Brain microvascular endothelial cell (primary cell): ENCODE data around the gene TFF3.

Source experiments
- DNase-seq: peaks from one replicate; pipeline ENCODE4 v3.0.0-alpha.2; 2020
- H3K27ac ChIP-seq: fragments of 250-450 bp; sonication (Bioruptor Pico); 2 replicates; pipeline ENCODE4 v1.5.1; 2020; ENCODE audit warnings: mild to moderate bottlenecking, moderate library complexity
- H3K27me3 ChIP-seq: fragments of 250-450 bp; sonication (Bioruptor Pico); replicated peaks from 2 replicates; pipeline ENCODE4 v1.5.1; 2020; ENCODE audit warnings: mild to moderate bottlenecking
- H3K36me3 ChIP-seq: fragments of 250-450 bp; sonication (Bioruptor Pico); replicated peaks from 2 replicates; pipeline ENCODE4 v1.5.1; 2020; ENCODE audit warnings: mild to moderate bottlenecking
- H3K4me3 ChIP-seq: 2 replicates; pipeline ENCODE4 v1.5.1; 2011; ENCODE audit warnings: low read depth, mild to moderate bottlenecking, control low read depth, low read length, moderate library complexity
- CTCF ChIP-seq: IDR thresholded peaks from 2 replicates; pipeline ENCODE4 v1.5.1; 2011; ENCODE audit warnings: low read depth, mild to moderate bottlenecking, moderate library complexity, low read length, control low read depth, inconsistent platforms; ENCODE audit errors: missing control alignments
- in situ Hi-C: cut with HindIII; loops from 2 replicates; pipeline ENCODE4 v1.10.0; 2017; ENCODE audit warnings: low sequenced_read_pairs, low pct_ligation_motif_present

The TFF3 gene

GRCh38 chr21:42280356-42281180, 34.6 kb downstream of the TFF3 start:
- Histone ChIP-seq H3K4me3 (no peak overlapping the region), H3K27ac (no peak overlapping the region), H3K36me3 (no peaks in the 10 kb centered on the region), H3K27me3 (no peaks in the 10 kb centered on the region)
- in situ Hi-C loops, result no loop called here
- no peak for DNase-seq
- TF ChIP-seq CTCF, result no peak

- no peaks in the 10 kb centered on the region for H3K27me3 ChIP-seq
- H3K36me3 ChIP-seq, result no peaks in the 10 kb centered on the region
- no peak overlapping the region for H3K4me3 ChIP-seq
- no peak for DNase-seq
- TF ChIP-seq CTCF, result no peak
- in situ Hi-C loops, result no loop called here
- no peak overlapping the region for H3K27ac ChIP-seq
Observed at GRCh38 chr21:42279888-42280287, 35.3 kb downstream of the TFF3 start.

GRCh38 chr21:42279341-42279871, 35.8 kb downstream of the TFF3 start:
- DNase-seq, result no peak
- no peak for TF ChIP-seq CTCF
- in situ Hi-C loops, result no loop called here
- Histone ChIP-seq H3K27me3 (no peaks in the 10 kb centered on the region), H3K27ac (no peak overlapping the region), H3K4me3 (no peak overlapping the region), H3K36me3 (no peaks in the 10 kb centered on the region)

GRCh38 chr21:42278451-42279149, 36.6 kb downstream of the TFF3 start:
- TF ChIP-seq CTCF, result no peak
- DNase-seq, result no peak
- no peaks in the 10 kb centered on the region for H3K27me3 ChIP-seq
- in situ Hi-C loops, result no loop called here
- H3K36me3 ChIP-seq, result no peaks in the 10 kb centered on the region
- no peak overlapping the region for H3K27ac ChIP-seq
- H3K4me3 ChIP-seq, result no peak overlapping the region

DNA sequence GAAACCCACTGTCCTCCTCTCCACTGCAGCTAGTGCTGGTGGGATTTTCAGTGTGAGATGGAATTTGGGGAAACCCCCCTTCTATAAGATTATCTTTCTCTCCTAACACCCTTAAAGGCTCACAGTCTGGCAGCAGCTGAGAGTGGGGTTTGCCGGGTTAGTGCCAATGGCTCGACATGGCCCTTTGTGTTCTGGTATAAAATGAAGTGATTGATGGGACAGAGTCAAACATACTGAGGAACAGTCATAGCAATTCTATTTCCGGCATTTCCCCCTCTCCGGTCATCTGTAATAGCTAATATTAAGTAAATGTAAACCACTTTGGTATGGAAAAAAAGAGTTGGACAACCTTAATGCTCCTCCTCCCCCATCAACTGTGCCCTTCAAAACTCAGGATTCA, 37.6 kb downstream of the TFF3 start:
- in situ Hi-C loops, result no loop called here
- Histone ChIP-seq H3K4me3 (no peak overlapping the region), H3K27me3 (no peaks in the 10 kb centered on the region), H3K36me3 (no peaks in the 10 kb centered on the region), H3K27ac (no peak overlapping the region)
- TF ChIP-seq CTCF, result no peak
- no peak for DNase-seq
